Transverse colon (tissue), 4 donors: ENCODE results near the gene ZMYND19.

ENCODE experiments used
- POLR2A ChIP-seq: fragments of 450-650 bp; IDR thresholded peaks from one replicate; pipeline ENCODE4 v1.6.1; 2016; ENCODE audit warnings: antibody characterized with exemption, mild to moderate bottlenecking, moderate library complexity
- POLR2AphosphoS5 ChIP-seq, 3 donors: sonication (generic); formaldehyde crosslinking; IDR thresholded peaks; one replicate each; pipeline ENCODE4 v1.6.1; 2016; ENCODE audit warnings: antibody characterized with exemption in 3 of 3
- TF ChIP-seq, protein P1 (sequence below), 5 experiments: fragments of 200-600 bp in 3 of 5; fragments of 450-650 bp in 2 of 5; sonication (generic) in 3 of 5; IDR thresholded peaks; 1 replicate in 2 of 5; 2 replicates in 3 of 5; pipeline ENCODE4 v1.5.1; 2016 to 2017; ENCODE audit warnings: antibody characterized with exemption in 5 of 5, inconsistent platforms in 3 of 5, mild to moderate bottlenecking in 2 of 5, moderate library complexity in 1 of 5

DNA sequence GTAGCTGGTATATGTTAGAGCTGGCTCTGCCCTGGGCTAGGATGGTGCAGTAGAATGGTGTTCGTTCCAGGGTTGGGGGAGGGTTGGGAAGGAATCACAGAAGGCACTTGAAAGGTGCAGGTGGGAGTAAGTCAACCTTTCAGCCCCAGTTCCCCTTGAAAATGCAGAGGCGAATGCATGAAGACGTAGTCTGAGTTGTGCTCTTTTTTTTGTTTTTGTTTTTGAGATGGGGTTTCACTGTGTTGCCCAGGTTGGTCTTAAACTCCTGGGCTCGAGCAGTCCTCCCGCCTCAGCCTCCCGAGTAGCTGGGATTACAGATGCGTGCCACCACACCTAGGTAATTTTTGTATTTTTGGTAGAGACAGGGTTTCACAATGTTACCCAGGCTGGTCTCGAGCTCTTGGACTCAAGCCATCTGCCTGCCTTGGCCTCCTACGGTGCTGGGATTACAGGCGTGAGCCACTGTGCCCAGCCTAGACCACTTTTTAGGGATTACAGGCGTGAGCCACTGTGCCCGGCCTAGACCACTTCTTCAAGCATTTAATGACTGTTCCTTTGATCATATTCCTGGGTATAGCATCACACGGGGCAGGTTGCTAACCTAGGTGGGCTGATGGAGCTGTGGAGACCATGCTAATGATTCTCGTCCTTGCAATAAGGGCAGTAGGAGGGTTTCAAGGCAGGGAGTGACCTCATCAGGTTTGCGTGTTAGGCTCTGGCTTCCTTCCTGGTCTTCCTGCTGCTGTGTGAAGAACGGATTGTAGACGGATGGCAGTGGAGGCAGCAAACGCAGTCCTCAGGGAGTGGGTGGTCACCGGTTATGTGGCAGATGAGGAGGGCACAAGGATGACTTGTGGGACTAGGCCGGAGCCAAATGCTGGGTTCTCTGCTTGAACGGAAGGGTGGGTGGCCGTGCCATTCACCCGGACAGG lies 42.2 kb upstream of the ZMYND19 start:
- no peak for TF ChIP-seq POLR2A
- TF ChIP-seq, protein P1, sequence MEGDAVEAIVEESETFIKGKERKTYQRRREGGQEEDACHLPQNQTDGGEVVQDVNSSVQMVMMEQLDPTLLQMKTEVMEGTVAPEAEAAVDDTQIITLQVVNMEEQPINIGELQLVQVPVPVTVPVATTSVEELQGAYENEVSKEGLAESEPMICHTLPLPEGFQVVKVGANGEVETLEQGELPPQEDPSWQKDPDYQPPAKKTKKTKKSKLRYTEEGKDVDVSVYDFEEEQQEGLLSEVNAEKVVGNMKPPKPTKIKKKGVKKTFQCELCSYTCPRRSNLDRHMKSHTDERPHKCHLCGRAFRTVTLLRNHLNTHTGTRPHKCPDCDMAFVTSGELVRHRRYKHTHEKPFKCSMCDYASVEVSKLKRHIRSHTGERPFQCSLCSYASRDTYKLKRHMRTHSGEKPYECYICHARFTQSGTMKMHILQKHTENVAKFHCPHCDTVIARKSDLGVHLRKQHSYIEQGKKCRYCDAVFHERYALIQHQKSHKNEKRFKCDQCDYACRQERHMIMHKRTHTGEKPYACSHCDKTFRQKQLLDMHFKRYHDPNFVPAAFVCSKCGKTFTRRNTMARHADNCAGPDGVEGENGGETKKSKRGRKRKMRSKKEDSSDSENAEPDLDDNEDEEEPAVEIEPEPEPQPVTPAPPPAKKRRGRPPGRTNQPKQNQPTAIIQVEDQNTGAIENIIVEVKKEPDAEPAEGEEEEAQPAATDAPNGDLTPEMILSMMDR (IDR thresholded peaks at IDR 0.05) = no peak
- no peak for TF ChIP-seq POLR2AphosphoS5 (IDR thresholded peaks at IDR 0.05)
